Glutamatergic neuron (in vitro differentiated cells): Measurements from ENCODE around the gene CPA4. TPM values are rescaled to one million over a fixed set of nuclear protein-coding genes. Genes with fewer than 3 reads are reported as not detected.
"Not testable (repeated sequence)": the region's sequence is repeated elsewhere in the genome, so short reads cannot be mapped to it uniquely, and the experiment has no call there.

Experiments used
- DNase-seq: peaks from one replicate; pipeline ENCODE4 v3.0.0; 2022
- H3K27ac Mint-ChIP-seq: one replicate; pipeline ENCODE4 v1.8.0; 2020; ENCODE audit warnings: mild to moderate bottlenecking, mixed read lengths, inconsistent platforms; ENCODE audit not compliant: unreplicated experiment
- H3K27me3 Mint-ChIP-seq: one replicate; pipeline ENCODE4 v1.8.0; 2020; ENCODE audit warnings: mild to moderate bottlenecking, moderate library complexity, mixed read lengths, inconsistent platforms; ENCODE audit not compliant: unreplicated experiment
- H3K36me3 Mint-ChIP-seq: one replicate; pipeline ENCODE4 v1.8.0; 2020; ENCODE audit warnings: mild to moderate bottlenecking, mixed read lengths, inconsistent platforms; ENCODE audit not compliant: unreplicated experiment
- H3K4me1 Mint-ChIP-seq: one replicate; pipeline ENCODE4 v1.8.0; 2020; ENCODE audit warnings: mild to moderate bottlenecking, low read depth, mixed read lengths, inconsistent platforms; ENCODE audit not compliant: unreplicated experiment
- H3K4me3 Mint-ChIP-seq: one replicate; pipeline ENCODE4 v1.8.0; 2020; ENCODE audit warnings: mild to moderate bottlenecking, mixed read lengths, inconsistent platforms; ENCODE audit not compliant: unreplicated experiment
- H3K9me3 Mint-ChIP-seq: one replicate; pipeline ENCODE4 v1.8.0; 2020; ENCODE audit warnings: mild to moderate bottlenecking, moderate library complexity, mixed read lengths, inconsistent platforms; ENCODE audit not compliant: unreplicated experiment
- total RNA-seq: library from RNA; stranded (reverse); fragmentation: NEBNext Ultra II Directional; extraction: Animal tissue kit (Norgen Biotek cat#: 25700); gene quantifications from one replicate; pipeline ENCODE4 v1.2.1, GENCODE V29; 2021; ENCODE audit not compliant: unreplicated experiment
- TF ChIP-seq, protein P1 (sequence below): fragments of 200-600 bp; sonication (generic); IDR thresholded peaks from one replicate; pipeline ENCODE4 v1.5.0; 2021; ENCODE audit not compliant: partially characterized antibody, unreplicated experiment

CPA4 gene
- total RNA-seq, 1 donor from 2014 or later, result not detected

DNA sequence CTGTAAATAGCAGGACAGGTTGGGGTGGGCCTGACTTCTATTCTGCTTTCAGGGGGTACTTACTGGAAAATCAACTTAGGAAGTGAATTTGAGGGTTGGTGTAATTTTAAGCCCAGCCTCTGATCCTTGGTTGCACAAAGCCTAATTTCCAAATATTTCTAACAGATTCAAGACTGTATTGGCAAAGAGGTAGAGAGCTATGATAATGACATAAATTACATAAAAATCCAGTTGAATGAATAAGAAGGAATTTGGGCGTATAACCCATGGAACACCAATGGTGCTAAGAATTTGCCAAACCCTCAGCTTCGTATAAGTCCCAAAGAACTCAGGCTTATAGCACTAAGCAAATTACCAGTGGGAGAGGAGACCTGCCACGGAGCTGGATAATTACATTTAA lies 11.9 kb downstream of the CPA4 start:
- no peak for DNase-seq
- H3K27me3 Mint-ChIP-seq, result no peaks in the 10 kb centered on the region
- peaks cover 3% of the 10 kb centered on the region for H3K9me3 Mint-ChIP-seq
- no peak overlapping the region for H3K4me3 Mint-ChIP-seq
- TF ChIP-seq, protein P1, sequence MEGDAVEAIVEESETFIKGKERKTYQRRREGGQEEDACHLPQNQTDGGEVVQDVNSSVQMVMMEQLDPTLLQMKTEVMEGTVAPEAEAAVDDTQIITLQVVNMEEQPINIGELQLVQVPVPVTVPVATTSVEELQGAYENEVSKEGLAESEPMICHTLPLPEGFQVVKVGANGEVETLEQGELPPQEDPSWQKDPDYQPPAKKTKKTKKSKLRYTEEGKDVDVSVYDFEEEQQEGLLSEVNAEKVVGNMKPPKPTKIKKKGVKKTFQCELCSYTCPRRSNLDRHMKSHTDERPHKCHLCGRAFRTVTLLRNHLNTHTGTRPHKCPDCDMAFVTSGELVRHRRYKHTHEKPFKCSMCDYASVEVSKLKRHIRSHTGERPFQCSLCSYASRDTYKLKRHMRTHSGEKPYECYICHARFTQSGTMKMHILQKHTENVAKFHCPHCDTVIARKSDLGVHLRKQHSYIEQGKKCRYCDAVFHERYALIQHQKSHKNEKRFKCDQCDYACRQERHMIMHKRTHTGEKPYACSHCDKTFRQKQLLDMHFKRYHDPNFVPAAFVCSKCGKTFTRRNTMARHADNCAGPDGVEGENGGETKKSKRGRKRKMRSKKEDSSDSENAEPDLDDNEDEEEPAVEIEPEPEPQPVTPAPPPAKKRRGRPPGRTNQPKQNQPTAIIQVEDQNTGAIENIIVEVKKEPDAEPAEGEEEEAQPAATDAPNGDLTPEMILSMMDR, result no peak
- no peaks in the 10 kb centered on the region for H3K36me3 Mint-ChIP-seq
- H3K4me1 Mint-ChIP-seq, result peaks cover 2% of the 10 kb centered on the region
- no peak overlapping the region for H3K27ac Mint-ChIP-seq

DNA sequence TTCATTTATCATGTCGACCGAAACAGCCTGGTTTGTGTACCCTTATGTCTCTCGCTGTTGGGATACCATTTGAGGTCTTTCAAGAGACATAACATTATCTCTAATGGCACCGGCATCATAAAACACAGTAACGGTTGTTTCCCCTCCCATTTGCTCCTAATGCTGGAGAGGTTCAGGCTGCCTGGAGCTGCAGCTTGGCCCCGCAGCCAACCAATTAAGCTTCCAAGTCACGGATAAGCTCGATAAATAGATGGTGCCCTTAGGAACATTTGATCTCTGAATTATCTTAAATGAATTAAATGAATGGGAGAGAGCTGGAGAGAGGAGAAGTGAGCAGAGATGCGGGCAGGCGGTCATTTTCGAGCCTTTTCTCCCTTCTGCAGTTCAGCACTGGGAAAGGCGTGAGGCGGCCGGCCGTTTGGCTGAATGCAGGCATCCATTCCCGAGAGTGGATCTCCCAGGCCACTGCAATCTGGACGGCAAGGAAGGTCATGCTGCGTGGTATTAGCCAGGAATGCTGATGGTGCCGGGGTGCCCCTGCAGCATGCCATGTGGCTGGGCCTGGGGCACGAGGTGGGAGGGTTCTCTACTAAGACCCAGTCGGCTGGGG lies 12.6 kb downstream of the CPA4 start:
- H3K4me1 Mint-ChIP-seq, result peaks cover 4% of the 10 kb centered on the region
- DNase-seq, result no peak
- TF ChIP-seq, protein P1, result no peak
- peaks cover 7% of the 10 kb centered on the region for H3K9me3 Mint-ChIP-seq
- no peaks in the 10 kb centered on the region for H3K36me3 Mint-ChIP-seq
- H3K27me3 Mint-ChIP-seq, result peaks cover 1% of the 10 kb centered on the region
- no peak overlapping the region for H3K4me3 Mint-ChIP-seq
- H3K27ac Mint-ChIP-seq, result no peak overlapping the region

DNA sequence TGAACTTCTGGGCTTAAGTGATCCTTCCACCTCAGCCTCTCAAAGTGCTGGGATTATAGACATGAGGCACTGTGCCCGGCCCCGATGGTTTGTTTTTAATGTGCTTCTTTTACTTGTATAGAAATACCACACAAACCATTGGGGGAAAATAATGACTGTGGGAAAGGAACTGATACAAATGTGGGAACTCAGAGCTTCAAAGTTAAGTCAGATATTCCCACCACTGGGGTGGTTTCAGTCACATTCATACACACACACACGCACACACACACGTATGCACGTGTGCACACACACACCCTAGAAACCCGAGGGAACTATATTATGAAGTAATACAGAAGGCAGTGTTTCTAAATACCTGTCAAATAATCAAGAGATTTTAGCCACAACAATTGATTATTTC lies 17.0 kb downstream of the CPA4 start:
- TF ChIP-seq, protein P1, result no peak

DNA sequence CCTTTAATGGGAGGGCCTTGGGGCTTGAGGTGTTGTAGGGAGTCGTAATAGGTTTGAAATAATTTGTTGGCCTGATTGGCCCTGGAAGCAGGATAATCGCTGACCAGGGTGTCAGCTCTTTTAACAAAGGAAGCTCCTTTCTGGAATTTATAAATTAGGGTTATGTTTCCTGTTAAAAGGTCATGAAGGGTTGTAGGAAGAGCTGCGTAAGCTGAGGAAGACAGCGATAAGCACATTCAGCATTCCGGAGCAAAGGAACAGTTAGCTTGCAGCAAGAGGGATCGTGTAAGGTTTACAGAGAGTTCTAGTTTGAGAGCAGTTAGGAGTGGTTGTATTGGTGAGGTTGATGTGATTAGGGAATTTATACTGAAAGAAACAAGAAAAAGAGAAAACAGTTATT lies 21.3 kb downstream of the CPA4 start:
- peaks cover 5% of the 10 kb centered on the region for H3K4me1 Mint-ChIP-seq
- H3K27me3 Mint-ChIP-seq, result peaks cover 7% of the 10 kb centered on the region
- DNase-seq, result no peak
- peaks cover 9% of the 10 kb centered on the region for H3K36me3 Mint-ChIP-seq
- TF ChIP-seq, protein P1, result no peak
- H3K27ac Mint-ChIP-seq, result no peak overlapping the region
- no peak overlapping the region for H3K4me3 Mint-ChIP-seq
- peaks cover 7% of the 10 kb centered on the region for H3K9me3 Mint-ChIP-seq

More for the DNA sequence above, 17.0 kb downstream of the CPA4 start:
- no peak for DNase-seq
- no peak overlapping the region for H3K27ac Mint-ChIP-seq
- peaks cover 7% of the 10 kb centered on the region for H3K9me3 Mint-ChIP-seq
- H3K4me1 Mint-ChIP-seq, result peaks cover 6% of the 10 kb centered on the region
- peaks cover 9% of the 10 kb centered on the region for H3K36me3 Mint-ChIP-seq
- no peak overlapping the region for H3K4me3 Mint-ChIP-seq
- H3K27me3 Mint-ChIP-seq, result peaks cover 3% of the 10 kb centered on the region

DNA sequence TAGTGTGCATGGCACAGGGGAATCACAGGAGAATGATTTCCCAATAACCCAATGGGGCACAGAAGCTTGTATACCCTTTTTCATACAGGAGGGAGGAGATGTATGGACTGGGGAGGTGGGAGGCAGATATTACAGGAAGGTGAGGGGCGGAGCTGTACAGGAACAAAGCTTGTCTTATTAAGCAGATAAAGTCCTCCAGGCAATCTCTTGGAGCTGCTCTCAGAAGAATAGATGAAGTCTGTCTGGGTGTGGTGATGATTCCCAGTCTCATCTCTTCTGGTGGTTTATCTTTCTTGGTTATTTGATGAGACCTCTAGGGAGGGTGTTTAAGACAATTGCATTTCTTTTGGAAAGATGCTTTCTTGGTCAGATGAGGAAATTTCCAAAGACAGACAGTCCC lies 26.6 kb downstream of the CPA4 start:
- peaks cover 4% of the 10 kb centered on the region for H3K9me3 Mint-ChIP-seq
- H3K27ac Mint-ChIP-seq, result no peak overlapping the region
- peaks cover 10% of the 10 kb centered on the region for H3K4me1 Mint-ChIP-seq
- no peak for DNase-seq
- H3K27me3 Mint-ChIP-seq, result peaks cover 11% of the 10 kb centered on the region
- H3K4me3 Mint-ChIP-seq, result no peak overlapping the region
- TF ChIP-seq, protein P1, result no peak
- peaks cover 6% of the 10 kb centered on the region for H3K36me3 Mint-ChIP-seq

DNA sequence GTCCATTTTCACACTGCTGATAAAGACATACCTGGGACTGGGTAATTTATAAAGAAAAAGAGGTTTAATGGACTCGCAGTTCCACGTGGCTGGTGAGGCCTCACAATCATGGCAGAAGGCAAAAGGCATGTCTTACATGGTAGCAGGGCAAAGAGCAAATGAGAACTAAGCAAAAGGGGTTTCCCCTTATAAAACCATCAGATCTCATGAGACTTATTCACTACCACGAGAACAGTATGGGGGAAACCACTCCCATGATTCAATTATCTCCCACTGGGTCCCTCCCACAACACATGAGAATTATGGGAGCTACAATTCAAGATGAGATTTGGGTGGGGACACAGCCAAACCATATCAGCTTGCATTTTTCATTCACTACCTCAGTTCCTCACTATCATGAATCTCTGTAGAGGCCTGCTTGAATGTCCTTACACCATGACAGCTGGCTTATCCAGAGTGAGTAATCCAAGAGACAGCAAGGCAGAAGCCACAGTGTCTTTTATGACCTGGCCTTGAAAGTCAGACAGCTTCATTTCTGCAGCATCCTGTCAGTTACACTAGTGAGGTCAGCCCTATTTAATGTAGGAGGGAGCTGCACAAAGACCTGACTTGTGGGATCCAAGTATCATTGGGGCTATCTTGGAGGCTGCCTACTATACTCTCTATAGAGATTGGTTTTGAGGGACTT lies 28.7 kb downstream of the CPA4 start:
- not testable (repeated sequence) for H3K9me3 Mint-ChIP-seq, DNase-seq, H3K4me3 Mint-ChIP-seq, H3K36me3 Mint-ChIP-seq, H3K27ac Mint-ChIP-seq
- Mint-ChIP-seq H3K4me1 (peaks cover 10% of the 10 kb centered on the region), H3K27me3 (peaks cover 11% of the 10 kb centered on the region)
